Endothelial cell of hepatic sinusoid (primary cell): Measurements from ENCODE around the gene ZNF337.
"Not testable (repeated sequence)": the region's sequence is repeated elsewhere in the genome, so short reads cannot be mapped to it uniquely, and the experiment has no call there.

Experiments used
- in situ Hi-C: cut with HindIII; loops from 2 replicates; pipeline ENCODE4 v1.10.0; 2017; ENCODE audit warnings: low sequenced_read_pairs

Gene ZNF337

DNA sequence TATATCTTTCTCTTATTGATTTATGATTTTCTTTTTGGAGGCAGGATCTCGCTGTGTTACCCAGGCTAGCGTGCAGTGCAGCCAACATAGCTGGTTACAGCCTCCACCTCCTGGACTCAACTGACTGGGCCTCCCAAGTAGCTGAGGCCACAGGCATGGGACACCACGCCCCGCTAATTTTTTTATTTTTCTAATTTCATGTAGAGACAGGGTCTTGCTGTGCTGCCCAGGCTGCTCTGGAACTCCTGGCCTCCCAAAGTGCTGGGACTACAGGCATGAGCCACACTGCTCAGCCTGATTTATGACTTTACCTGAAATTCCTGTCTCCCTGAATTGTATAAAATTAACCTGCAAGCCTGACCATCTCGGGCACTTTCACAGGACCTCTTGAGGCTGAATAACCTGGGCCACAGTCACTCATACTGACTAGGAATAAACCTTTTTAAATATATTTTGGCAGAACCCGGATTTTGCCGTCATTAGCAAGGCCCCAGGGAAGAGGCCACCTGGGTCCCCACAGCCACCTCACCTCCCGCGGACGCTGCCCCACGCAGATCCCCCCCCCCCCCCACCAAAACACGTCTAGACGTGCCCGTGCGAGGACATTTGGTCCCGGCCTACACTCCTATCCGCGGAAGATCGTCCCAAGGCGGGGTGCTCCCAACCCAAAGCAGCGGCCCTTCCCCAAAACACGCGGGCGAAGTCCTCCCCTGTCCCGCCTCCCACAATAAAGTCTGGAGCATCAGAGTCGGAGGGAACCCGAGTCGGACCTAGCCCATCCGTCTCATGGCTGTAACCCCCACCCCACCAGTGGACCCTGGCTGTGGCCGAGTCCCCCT lies 902 bp downstream of the ZNF337 start:
- in situ Hi-C loops, result no loop called here

DNA sequence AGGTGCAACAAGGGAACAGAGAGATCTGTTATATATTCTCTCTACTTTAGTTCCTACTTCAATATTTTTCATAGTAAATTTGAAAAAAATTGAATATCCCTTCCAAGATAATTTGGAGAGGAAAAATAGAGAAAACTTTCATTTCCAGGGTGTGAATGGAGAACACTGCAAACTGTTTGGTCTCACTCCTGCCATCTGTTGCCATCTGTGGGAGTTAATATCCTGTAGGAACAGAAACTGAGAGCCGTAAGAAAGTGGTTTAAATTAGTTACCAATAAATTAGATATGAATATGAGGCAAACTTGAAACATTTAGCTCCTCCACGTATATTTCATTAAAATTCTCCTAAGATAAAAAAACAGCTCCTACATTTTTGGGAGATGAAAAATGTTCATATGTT lies 4.2 kb downstream of the ZNF337 start:
- in situ Hi-C loops, result no loop called here

DNA sequence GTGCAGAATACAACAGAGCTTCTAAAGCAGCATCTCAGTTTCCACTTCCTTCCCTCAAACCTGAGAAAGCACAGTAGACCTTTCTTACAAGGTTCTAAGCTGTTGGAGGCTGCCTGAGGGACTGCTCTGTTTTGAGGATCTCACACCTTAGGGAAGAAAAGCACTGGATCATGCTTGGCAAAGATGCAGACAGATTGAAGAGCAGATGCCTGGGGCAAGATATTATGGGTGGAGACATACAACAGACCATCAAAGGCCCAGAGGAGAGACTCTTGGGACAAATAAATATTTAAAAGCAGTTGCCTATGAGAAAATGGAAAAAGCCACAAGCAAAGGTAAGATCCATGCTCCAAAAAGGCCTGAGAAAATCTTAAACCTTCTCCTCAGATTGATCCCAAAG lies 6.2 kb downstream of the ZNF337 start:
- in situ Hi-C loops, result no loop called here

DNA sequence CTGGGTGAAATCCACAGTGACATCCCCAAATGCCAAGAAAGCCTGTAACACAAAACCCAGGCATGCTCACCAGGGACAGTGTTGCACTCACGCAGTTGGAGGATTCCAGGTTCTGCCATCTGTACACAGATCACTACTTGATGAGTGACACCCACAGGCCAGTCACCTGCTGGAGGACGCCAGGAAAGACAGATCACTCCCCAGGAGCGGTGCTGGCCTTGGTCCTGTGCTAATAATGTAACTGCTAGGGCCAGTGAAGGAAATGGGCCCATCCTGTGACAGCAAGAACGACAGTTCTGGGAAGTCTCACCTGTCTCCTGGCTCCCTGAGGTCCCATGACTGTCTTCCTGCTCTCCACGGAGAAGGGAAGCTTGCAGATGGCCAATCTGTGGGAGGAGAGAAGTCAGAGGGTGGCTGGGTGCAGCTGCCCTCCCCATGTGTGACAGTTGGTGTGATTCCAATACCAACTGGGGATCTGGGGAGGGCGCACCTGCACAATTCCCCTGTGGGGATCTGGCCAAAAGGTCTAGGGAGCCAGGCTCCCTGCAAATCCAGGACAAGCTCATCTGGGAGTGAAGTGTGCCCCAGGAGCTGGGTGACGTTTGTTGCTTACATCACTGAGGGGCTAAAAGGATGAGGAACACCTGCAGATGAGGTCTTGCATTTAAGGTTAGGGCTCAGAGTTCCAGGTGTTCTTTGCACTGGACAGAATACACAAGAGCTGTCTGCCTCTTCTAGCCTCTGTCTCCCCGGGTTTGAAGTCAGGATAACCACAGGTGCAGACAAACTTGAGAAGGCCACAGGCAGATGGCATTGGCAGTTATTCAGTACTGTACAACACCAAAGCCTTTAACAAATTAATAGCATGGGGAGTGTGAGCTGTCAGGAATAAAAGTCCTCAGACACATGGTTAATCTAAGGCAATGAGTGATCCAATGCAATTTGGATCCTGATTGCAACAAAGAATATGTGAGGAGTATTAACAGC lies 10.3 kb downstream of the ZNF337 start:
- in situ Hi-C loops, result no loop called here

DNA sequence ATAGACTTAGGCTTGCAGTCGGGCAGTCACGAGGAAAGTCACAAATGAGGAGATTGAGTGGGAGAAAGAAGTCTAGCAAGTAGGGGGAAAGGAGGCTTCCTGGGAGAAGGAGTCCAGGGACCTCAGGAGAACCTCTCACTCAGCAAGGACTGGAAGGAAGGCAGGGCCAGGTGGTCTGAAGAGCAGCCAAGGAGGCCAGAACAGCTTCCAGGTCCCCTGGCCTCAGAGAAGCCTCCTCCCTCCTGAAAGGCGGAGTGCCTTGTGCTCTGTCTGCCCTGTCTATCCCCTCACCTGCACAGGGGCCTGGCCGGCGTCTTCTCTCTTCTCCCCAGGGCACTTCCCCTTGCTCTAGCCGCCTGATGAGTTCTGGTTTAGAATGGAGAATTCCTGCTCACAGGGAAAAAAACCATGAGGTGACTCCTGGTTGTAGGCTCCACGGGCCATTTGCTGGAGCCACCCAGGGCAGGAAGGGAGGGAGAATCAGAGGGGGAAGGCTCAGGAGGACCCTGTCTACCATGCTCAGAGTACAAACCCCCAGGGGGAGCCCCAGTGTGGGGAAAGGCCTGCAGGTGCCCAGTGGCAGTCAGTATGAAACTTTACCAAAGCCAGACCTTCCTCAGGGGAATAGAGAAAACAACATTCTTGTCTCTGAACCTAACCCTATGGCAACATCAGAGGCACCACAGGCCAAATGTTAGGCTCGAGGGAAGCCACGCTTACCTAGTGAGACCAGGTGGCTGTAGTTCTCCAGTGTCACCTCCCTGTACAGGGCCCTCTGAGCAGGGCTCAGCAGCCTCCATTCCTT lies 11.2 kb downstream of the ZNF337 start:
- in situ Hi-C loops, result no loop called here

DNA sequence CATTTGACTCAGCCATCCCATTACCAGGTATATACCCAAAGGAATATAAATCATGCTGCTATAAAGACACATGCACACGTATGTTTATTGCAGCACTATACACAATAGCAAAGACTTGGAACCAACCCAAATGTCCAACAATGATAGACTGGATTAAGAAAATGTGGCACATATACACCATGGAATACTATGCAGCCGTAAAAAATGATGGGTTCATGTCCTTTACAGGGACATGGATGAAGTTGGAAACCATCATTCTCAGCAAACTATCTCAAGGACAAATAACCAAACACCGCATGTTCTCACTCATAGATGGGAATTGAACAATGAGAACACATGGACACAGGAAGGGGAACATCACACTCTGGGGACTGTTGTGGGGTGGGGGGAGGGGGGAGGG lies 12.8 kb downstream of the ZNF337 start:
- in situ Hi-C loops, result not testable (repeated sequence)

DNA sequence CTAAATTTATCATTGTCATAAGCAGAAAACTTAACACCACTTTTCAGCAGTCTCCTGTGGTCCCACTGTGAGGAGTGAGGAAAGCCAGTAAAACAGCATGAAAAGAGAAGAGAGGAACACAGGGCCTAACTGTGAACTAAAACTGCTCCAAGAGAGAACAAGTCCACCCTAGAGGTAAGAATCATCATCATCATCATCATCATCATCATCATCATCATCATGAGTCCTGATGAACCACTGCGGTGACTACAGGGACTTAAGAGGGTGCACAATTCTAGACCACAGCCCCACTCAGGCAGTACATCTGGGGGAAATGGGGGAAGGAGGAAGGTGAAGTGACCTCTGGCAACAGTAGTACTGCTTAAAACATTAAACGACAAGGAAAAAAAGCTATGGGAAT lies 13.6 kb downstream of the ZNF337 start:
- in situ Hi-C loops, result no loop called here

DNA sequence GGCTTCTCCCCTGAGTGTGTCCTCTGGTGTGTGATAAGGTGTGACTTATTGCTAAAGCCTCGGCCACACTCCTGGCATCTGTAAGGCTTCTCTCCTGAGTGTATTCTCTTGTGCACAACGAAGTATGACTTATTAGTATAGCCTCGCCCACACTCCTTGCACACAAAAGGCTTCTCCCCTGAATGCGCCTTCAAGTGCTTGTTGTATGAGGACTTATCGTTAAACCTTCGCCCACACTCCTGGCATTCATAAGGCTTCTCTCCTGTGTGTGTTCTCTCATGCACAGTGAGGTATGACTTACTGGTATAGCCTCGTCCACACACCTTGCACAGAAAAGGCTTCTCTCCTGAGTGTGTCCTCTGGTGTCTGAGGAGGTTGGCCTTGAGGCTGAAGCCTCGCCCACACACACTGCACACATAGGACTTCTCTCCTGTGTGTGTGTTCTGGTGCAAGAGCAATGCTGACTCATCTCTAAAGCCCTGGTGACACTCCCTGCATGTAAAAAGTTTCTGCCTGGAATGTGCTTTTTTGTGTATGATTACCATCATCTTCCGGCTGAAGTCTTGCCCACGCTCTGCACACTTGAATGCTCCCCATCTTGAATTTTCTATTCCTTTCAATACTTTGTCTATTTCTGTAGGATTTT lies 20.4 kb downstream of the ZNF337 start:
- in situ Hi-C loops, result no loop called here

DNA sequence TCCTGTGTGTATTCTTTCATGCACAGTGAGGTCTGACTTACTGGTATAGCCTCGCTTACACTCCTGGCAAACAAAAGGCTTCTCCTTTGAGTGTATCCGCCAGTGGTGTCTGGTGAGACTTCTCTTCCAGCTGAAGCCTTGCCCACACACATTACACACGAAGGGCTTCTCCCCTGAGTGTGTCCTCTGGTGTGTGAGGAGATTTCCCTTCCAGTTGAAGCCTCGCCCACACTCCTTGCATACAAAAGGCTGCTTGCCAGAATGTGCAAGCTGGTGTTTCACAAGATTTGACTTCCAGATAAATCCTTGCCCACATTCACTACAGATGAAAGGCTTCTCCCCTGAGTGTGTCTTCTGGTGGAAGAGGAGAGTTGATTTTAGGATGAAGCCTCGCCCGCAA lies 21.5 kb downstream of the ZNF337 start:
- in situ Hi-C loops, result no loop called here

DNA sequence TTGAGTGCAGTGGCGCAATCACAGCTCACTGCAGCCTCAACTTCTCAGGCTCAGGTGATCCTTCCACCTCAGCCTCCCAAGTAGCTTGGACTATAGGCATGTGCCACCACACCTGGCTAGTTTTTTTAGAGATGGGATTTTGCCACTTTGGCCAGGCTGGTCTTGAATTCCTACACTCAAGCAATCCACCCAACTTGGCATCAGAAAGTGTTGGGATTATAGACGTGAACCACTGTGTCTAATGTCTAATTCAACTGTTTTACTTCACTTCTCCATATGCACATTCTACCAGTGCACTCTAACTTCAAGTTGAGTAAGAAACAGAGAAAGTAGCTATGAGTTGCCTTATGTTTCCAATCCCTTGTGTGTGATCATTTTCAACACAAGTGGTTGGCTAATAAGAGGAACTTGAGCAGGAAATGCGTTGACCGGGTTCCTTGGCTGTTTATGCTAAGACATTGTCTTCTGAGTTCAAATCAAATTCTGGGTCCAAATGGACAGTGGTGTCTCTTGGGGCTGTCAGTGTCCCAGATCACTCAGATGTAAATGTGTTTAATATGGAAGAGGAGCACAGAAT lies 23.9 kb downstream of the ZNF337 start:
- in situ Hi-C loops, result no loop called here

DNA sequence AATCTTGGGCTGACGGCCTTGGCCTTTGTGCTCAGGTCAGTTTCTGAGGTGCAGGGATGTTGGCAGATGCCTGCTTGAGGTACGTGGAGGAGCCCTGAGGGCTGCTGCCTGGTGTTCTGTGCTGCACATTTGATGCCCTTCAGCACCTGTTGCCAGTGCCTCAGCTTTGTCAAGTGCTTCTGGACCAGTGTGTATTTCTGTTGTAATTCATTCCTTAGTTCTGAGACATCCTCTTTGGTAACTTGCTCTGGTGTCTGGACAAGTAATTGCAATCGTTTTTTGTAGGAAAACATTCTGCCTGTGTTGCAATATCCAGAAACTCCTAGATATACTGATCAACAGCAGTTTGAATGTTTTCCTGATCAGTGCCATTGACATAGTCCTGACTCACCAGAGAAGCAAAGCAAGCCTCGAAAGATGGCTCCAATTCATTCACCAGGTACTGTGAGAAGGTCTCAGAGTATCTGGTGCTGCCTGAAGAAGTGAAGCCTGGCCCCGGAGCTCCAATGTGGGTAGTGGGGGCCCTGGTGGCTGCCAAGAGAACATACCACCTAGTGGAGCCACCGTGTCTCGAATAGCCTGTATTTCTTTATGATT lies 26.7 kb downstream of the ZNF337 start:
- in situ Hi-C loops, result no loop called here

DNA sequence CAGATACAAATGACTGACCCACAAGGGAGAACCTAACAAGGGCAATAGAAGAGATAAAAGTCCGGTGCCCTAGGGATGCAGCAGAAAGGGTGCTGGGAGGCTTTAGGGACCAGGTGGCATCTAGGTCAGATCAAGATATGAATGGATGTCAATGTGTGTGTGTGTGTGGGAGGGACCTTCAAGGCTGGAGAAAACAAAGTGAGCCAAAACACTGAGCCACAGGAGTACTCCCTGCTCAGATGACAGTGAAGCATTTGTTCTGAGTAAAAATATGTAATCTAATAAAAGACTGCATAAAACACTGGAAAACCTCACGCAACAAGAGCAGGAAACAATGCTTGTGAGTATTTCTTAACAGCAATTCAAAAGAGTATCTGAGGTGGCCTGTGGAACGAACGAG lies 28.2 kb downstream of the ZNF337 start:
- in situ Hi-C loops, result no loop called here

DNA sequence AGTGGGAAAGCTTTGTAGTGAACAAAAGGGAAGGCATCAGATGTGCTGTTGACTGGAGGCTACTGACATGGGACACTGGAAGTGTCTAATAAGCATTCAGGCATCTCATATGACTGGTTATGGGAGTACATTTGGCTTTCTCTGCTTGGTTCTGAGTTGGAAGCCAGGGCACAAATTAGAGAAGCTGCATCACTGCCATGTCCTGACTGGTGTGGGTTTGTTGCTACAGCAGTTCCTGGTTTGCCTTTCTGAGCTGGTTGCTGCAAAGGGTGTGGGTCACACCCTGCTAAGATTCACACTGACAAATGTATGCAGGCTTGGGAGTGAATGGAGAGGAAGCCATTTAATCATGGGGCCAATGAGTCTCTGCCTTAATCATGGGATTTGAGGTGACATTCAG lies 36.7 kb downstream of the ZNF337 start:
- in situ Hi-C loops, result no loop called here

DNA sequence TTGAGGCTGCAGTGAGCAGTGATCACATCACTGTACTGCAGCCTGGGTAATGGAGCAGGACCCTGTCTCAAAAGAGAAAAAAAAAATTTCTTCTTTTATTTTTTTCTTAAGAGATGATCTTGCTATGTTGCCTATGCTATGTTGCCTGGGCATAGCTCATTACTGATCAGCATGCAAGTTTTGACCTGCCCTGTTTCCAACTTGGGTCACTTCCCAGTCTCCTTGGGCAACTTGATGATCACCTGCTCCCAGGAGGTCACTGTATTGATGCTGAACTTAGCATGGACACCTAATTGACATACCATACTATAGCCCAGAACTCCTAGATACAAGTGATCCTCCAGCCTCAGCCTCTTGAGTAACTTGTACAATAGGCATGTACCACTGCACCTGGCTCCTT lies 42.2 kb downstream of the ZNF337 start:
- in situ Hi-C loops, result no loop called here

DNA sequence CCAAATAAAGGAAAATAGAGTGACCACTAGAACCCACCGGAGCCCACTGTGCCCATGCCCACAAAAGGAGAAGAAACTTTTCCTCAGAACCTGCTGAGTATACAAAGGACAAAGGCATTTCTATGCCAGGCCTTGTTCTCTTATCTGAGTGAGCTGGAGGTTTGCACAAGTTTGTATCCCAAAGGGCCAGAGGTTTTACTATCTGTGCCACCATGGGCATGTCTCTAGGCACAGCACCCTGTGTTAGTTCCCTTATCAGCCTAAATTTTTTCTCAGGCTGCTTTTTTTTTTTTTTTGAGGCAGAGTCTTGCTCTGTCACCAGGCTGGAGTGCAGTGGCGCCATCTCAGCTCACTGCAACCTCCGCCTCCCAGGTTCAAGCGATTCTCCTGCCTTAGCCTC lies 43.8 kb downstream of the ZNF337 start:
- in situ Hi-C loops, result not testable (repeated sequence)

DNA sequence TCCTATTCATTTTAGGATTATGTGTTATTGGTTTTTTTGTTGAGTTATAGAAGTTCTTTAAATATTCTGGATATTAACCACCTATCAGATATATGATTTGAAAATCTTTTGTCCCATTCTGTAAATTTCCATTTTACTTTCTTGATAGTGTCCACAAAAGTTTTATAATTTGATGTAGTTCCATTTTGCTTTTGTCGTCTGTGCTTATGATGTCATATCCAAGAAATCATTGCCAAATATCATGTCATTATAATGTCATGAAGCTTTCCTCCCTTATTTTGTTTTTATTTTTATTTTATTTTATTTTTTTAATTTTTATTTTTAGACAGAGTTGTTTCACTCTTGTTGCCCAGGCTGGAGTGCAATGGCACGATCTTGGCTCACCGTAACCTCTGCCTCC lies 51.8 kb downstream of the ZNF337 start:
- in situ Hi-C loops, result no loop called here

DNA sequence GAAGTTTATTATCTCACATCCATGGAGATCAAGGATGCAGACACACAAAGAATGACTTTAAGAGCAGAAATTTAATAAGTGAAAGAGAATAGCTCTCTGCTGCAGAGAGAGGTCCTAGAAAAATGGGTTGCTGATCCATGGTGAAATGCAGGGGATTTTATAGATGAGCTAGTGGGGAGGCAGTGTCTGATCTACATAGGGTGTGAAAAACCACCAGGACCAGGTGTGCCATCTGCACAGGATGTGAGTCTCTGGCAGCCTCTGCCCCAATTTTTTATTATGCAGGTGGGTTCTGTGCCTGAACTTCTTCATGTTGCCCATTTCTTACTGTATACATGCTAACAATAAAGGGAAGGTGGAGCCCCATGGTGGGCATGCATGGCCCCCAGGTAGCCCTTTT lies 52.9 kb downstream of the ZNF337 start:
- in situ Hi-C loops, result no loop called here

DNA sequence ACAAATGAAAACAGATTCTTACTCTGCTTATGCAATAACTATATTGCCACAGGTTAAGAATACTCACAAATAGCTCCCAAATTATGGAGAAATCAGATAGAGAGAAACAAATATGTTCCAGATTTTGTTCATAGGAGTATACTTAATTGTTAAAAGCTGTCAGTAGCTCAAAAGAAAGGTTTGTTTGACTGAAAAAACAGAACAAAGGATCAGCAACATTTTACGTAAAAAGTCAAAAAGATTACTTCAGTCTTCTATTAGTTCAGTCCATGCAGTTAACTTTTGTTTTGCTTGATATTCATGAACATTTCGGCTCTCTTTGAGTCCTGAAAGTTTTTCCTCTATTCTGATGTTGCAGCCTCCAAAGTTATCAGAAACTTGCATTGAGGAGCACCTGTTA lies 59.4 kb downstream of the ZNF337 start:
- in situ Hi-C loops, result no loop called here

DNA sequence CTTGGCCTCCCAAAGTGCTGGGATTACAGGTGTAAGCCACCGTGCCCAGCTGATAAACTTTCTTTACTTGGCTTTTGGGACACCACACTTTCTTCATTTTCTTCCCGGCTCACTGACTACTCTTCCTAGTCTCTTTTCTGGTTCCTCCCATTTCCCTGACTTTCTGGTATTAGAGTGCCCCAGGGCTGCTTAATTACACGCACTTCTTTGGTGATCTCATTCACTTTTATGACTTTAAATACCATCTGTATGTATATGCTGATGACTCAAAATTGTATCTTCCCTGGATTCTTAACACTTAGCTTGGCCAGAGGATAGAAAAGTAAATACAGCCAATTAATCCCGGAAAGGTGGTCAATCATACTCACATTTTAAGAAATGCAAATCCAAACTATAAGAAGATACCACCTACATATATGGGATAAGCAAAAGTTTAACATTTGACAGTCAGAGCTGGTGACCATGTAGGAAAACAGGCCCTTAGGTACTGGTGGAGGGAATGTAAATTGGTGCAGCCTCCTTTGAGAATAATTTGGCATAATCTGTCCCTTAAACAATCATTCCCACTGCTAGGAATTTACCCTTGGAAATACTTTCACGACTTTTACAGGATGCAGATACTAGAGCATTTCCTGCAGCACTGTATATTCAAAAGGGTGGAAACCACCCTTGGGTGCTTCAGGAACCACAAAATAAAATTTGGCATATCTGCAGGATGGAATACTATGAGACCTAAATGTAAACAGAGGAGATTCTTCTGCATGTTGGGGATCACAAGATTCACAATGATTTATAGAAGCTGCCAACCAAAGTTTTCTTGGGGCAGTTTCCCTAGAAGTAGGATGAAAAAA lies 63.5 kb downstream of the ZNF337 start:
- in situ Hi-C loops, result no loop called here
